Ecto neural progenitor cell (in vitro differentiated cells): ENCODE results near the gene IRS1.

Experiments used
- DNase-seq: peaks from one replicate; pipeline ENCODE4 v3.0.0-alpha.2; 2018; ENCODE audit warnings: low spot score

IRS1 gene

GRCh38 chr2:226755631-226756030 lies 44.0 kb downstream of the IRS1 start:
- DNase-seq: no peak

GRCh38 chr2:226754821-226755604 lies 44.6 kb downstream of the IRS1 start:
- no peak for DNase-seq

- DNase-seq: no peak
Observed at GRCh38 chr2:226752887-226753286, 46.7 kb downstream of the IRS1 start.

GRCh38 chr2:226747288-226747687 lies 52.3 kb downstream of the IRS1 start:
- DNase-seq: no peak

DNA sequence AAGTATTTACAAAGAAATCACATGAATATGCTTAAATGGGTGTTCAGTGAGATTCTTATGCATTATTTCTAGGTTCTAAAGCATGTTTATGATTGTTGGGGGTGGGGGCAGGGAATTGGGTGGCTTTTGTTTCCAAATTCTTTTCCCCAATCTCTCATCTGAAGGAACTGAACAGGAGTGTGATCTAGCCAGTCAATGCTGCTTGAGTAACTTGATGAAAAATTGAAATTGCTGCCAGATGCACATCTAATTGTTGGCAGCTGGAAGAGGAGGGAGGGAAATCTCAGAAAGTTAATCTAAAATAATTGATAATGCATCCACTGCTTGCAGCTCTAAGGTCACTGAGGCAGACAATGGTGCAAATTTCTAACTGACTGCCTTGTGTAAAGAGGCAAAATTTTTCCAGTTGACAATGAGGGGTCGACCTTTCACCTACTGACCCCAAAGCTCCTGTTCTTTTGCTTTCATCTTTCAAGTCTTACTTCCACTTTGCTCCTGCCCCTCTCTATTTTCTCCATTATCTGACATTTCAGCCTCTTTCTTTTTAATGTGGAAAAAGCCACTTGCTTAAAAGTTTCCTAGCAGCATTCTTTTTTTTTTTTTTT lies 53.3 kb downstream of the IRS1 start:
- DNase-seq: no peak

- no peak for DNase-seq
Observed at GRCh38 chr2:226743915-226744314, 55.7 kb downstream of the IRS1 start.

DNA sequence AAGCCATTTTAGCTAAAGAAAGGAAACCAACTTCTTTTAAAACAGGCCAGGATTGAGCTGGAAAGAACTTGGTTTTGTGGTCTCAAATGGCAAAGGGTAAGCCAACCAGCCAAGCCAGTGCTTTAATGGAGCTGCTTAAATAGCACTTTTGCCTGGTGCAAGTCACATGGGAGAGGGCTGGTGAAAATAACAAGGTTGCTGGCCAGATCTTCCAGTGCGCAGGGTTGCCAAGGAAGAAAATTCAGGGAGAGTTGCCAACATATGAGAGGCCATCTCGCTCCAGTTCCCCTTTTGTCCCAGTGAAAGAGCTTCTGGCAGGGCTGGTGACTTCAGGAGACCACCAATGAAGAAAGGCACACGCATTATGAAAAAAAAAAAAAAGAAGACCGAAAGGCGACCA lies 57.3 kb downstream of the IRS1 start:
- no peak for DNase-seq

DNA sequence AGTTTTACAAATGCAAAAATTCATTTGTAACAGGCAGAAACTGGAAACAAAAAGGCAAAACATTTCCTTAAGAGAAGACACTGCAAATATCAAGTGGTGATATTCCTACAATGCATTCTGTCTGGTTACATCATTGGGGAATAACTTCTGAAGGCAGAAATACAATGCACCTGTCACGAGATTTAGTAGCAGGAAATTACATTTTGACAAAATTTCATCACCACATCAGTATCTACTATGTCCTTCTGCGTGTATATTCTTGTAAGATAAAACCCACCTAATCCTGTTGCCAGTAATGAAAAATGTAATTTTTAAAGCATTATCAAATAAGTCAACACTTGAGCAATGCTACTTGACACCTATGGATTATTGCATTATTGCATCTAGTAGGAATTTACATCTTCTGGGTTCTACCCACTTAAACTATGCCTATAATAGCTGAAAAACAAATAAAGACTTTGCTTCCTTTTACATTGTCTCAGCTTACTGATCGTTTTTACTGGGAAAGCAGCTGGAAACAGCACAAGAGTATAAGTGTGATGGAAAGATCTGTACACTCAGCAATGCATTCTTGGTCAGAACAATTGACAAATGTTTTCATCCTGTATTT lies 59.5 kb downstream of the IRS1 start:
- DNase-seq: no peak

DNA sequence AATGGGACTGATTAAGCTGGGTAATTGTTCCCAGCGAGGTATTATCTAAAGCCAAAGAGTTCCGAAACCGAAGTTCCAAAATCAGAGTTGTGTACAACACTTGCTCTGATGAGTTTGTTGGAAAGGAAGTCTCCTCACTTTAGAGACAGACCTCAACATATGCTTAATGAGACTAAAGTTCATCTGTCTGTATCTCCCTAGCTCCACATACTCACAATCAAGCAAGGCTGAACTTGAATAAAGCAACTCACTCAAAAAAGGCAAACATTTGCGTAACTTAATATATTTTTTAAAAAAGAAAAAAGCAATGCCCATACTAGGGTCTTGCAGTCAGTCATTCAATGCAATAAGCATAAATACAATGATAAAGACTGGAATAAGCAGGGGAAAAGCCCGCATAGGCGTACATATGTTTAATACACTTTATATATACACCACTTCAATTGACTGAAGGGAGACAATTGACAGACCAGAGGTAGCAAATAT lies 60.0 kb downstream of the IRS1 start:
- no peak for DNase-seq

- DNase-seq: peak; percentile 48
Observed at GRCh38 chr2:226738821-226739544, 60.6 kb downstream of the IRS1 start.

GRCh38 chr2:226738191-226738820 lies 61.3 kb downstream of the IRS1 start:
- no peak for DNase-seq

DNA sequence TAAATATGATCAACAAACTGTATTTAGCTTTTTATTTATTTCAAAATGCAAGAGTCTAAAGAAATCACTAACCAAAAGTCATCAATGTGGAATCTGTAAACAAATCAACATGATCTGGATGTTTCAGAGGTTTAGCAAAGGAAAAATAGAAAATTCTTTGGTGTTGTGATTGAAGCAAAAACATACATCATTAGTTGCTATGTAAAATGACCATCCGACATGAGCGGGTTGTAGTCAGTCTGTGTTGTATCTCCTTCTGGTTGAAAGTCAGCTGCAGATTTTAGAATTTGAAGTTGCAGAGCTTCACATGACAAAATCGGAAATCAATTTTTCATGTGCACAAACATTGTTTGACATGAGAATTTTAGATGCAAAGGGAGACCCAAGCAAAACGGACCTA lies 63.2 kb downstream of the IRS1 start:
- no peak for DNase-seq

- no peak for DNase-seq
Observed at GRCh38 chr2:226733927-226734564, 65.6 kb downstream of the IRS1 start.

GRCh38 chr2:226733189-226733858 lies 66.3 kb downstream of the IRS1 start:
- DNase-seq: no peak

- DNase-seq: no peak
Observed at GRCh38 chr2:226732478-226733188, 67.0 kb downstream of the IRS1 start.

GRCh38 chr2:226730481-226730880 lies 69.1 kb downstream of the IRS1 start:
- DNase-seq: peak; percentile 48

- DNase-seq: no peak
Observed at GRCh38 chr2:226728996-226729395, 70.6 kb downstream of the IRS1 start.

- no peak for DNase-seq
Observed at GRCh38 chr2:226727251-226727650, 72.4 kb downstream of the IRS1 start.

GRCh38 chr2:226726546-226726945 lies 73.1 kb downstream of the IRS1 start:
- DNase-seq: no peak

- DNase-seq: no peak
Observed at GRCh38 chr2:226725126-226725860, 74.3 kb downstream of the IRS1 start.
